Osteoblast (primary cell): ENCODE results near the gene RAB3GAP1. TPM values are rescaled to one million over a fixed set of nuclear protein-coding genes. Genes with fewer than 3 reads are reported as not detected.

Source experiments
- DNase-seq: peaks from one replicate; pipeline ENCODE4 v3.0.0; 2011; ENCODE audit warnings: low spot score, mixed read lengths; ENCODE audit not compliant: insufficient read length; ENCODE audit errors: missing footprints
- H2AFZ ChIP-seq: 2 replicates; pipeline ENCODE4 v1.6.0; 2011; ENCODE audit warnings: mild to moderate bottlenecking, low read length
- H3K27ac ChIP-seq: 2 replicates; pipeline ENCODE4 v1.5.1; 2011; ENCODE audit warnings: mild to moderate bottlenecking, low read depth, low read length, moderate library complexity
- H3K27me3 ChIP-seq: 2 replicates; pipeline ENCODE4 v1.6.0; 2012; ENCODE audit warnings: mild to moderate bottlenecking, control low read depth, inconsistent platforms, low read length, moderate library complexity; ENCODE audit not compliant: insufficient read depth
- H3K36me3 ChIP-seq: 2 replicates; pipeline ENCODE4 v1.5.1; 2011; ENCODE audit warnings: mild to moderate bottlenecking, low read length, control low read depth, moderate library complexity; ENCODE audit not compliant: insufficient read depth
- H3K4me1 ChIP-seq: 2 replicates; pipeline ENCODE4 v1.5.1; 2011; ENCODE audit warnings: mild to moderate bottlenecking, low read length, control low read depth, moderate library complexity; ENCODE audit not compliant: insufficient read depth
- H3K4me2 ChIP-seq: 2 replicates; pipeline ENCODE4 v1.6.0; 2011; ENCODE audit warnings: mild to moderate bottlenecking, low read length; ENCODE audit not compliant: insufficient read depth
- H3K4me3 ChIP-seq: fragments of 200-600 bp; sonication (generic); 3 replicates; pipeline ENCODE4 v1.5.1; 2012; ENCODE audit warnings: mild to moderate bottlenecking, low read length, inconsistent platforms; ENCODE audit not compliant: insufficient read depth
- H3K79me2 ChIP-seq: 2 replicates; pipeline ENCODE4 v1.6.0; 2012; ENCODE audit warnings: mild to moderate bottlenecking, low read length, control low read depth, inconsistent platforms; ENCODE audit not compliant: insufficient read depth
- H3K9me3 ChIP-seq: 2 replicates; pipeline ENCODE4 v1.5.1; 2011; ENCODE audit warnings: low read depth, low read length, control low read depth
- H4K20me1 ChIP-seq: 2 replicates; pipeline ENCODE4 v1.6.0; 2012; ENCODE audit warnings: mild to moderate bottlenecking, low read length, control low read depth; ENCODE audit not compliant: insufficient read depth
- total RNA-seq: library from RNA; depleted of rRNA; stranded (reverse); fragments of >200 nt; gene quantifications from 2 replicates; pipeline ENCODE4 v1.2.3, GENCODE V29; 2012
- TF ChIP-seq, protein P1 (sequence below): IDR thresholded peaks from 2 replicates; pipeline ENCODE4 v1.5.1; 2011; ENCODE audit warnings: mild to moderate bottlenecking, low read depth, low read length, moderate library complexity; ENCODE audit errors: extremely low read depth

The RAB3GAP1 gene
- total RNA-seq, 1 donor, result 90.5 TPM

DNA sequence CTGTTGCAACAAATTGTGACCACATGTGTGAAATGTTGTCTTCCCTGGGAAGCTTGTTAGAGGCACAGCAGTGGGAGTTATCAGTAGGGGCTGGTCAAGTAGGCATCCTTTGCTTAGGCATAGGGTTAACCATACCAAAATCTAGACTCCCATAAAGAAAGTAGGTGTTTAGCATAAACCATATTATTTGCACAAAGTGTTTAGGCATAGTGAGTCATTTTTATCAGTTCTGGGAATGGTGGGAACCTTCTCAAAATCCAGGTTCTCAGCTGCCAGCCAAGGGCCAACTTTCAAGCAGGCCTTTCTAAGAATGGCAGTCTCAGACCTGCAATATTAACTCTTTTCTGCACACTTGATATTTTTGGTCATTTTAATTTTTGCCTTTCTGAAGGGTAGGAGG lies 88.5 kb downstream of the RAB3GAP1 start:
- no peak overlapping the region for H2AFZ ChIP-seq
- peaks cover 23% of the 10 kb centered on the region for H3K36me3 ChIP-seq
- H3K4me2 ChIP-seq, result no peak overlapping the region
- TF ChIP-seq, protein P1, sequence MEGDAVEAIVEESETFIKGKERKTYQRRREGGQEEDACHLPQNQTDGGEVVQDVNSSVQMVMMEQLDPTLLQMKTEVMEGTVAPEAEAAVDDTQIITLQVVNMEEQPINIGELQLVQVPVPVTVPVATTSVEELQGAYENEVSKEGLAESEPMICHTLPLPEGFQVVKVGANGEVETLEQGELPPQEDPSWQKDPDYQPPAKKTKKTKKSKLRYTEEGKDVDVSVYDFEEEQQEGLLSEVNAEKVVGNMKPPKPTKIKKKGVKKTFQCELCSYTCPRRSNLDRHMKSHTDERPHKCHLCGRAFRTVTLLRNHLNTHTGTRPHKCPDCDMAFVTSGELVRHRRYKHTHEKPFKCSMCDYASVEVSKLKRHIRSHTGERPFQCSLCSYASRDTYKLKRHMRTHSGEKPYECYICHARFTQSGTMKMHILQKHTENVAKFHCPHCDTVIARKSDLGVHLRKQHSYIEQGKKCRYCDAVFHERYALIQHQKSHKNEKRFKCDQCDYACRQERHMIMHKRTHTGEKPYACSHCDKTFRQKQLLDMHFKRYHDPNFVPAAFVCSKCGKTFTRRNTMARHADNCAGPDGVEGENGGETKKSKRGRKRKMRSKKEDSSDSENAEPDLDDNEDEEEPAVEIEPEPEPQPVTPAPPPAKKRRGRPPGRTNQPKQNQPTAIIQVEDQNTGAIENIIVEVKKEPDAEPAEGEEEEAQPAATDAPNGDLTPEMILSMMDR, result no peak
- no peaks in the 10 kb centered on the region for H3K9me3 ChIP-seq
- H3K4me1 ChIP-seq, result no peaks in the 10 kb centered on the region
- peaks cover 43% of the 10 kb centered on the region for H3K79me2 ChIP-seq
- H4K20me1 ChIP-seq, result no peaks in the 10 kb centered on the region
- no peak overlapping the region for H3K4me3 ChIP-seq
- no peak overlapping the region for H3K27ac ChIP-seq
- DNase-seq, result no peak
- H3K27me3 ChIP-seq, result no peaks in the 10 kb centered on the region

DNA sequence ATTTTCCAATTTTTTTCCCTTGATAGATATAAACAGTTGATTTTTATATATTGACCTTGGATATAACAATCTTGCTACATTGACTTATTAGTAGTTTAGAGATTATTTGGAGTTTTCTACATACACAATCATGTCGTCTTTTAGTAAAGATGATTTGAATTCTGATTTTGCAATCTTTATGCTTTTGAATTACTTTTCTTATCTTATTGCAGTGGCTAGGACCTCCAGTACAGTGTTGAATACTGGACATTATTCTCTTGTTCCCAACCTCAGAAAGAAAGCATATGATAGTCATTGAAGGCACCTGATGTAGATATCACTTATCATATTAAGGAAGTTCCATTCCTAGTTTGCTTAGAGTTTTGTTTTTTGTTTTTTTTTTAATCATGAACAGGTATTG lies 90.2 kb downstream of the RAB3GAP1 start:
- Histone ChIP-seq H3K36me3 (peaks cover 9% of the 10 kb centered on the region), H2AFZ (no peak overlapping the region), H3K27ac (no peak overlapping the region), H4K20me1 (no peaks in the 10 kb centered on the region), H3K4me1 (no peaks in the 10 kb centered on the region), H3K4me3 (no peak overlapping the region), H3K9me3 (no peaks in the 10 kb centered on the region), H3K27me3 (no peaks in the 10 kb centered on the region), H3K4me2 (no peak overlapping the region), H3K79me2 (peaks cover 54% of the 10 kb centered on the region)
- TF ChIP-seq, protein P1, result no peak
- DNase-seq, result no peak

DNA sequence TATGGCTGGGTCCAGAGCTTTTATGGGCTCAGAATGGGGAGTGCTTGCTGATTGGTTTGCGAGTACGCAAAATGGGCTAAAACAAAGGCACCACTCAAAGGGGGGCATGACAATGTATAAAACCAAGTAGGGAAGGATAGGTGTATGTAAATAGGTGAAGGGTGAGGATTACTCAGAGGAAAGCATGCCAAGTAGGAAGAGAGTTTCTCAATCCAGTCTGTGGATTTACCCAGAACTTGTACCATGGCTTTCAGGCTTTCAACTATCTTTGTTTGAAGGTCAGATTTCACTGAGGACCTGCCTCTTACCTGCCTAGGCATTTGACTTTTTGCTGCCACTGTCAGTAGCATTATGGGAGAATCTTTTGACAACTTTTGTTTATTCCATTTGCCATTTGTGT lies 92.3 kb downstream of the RAB3GAP1 start:
- no peak for DNase-seq
- Histone ChIP-seq H3K36me3 (no peaks in the 10 kb centered on the region), H3K27ac (no peak overlapping the region)

DNA sequence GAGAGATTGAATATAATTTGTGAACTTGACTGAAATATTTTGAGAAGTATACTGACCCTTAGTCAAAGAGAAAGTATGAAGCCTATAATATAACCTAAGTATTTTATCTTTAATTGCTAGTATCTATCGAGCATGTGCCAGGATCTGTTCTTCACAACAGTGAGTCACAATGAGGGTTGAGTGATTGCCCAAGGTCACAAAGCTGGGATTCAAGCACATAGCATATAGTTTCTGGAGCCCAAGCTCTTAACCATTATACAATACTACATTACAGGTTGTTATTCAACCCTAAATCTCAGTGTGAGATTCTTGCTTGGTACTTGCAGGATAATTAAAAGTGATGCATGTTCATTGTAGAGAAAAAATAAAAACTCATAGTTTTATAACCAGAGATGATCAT lies 97.2 kb downstream of the RAB3GAP1 start:
- Histone ChIP-seq H3K27me3 (no peaks in the 10 kb centered on the region), H3K4me3 (no peak overlapping the region), H3K4me1 (peaks cover 6% of the 10 kb centered on the region), H3K79me2 (peaks cover 27% of the 10 kb centered on the region), H3K9me3 (no peaks in the 10 kb centered on the region), H2AFZ (no peak overlapping the region), H3K4me2 (no peak overlapping the region), H3K36me3 (peaks cover 41% of the 10 kb centered on the region), H3K27ac (no peak overlapping the region), H4K20me1 (peaks cover 16% of the 10 kb centered on the region)
- DNase-seq, result peak; percentile 67
- TF ChIP-seq, protein P1, result no peak

More for the DNA sequence above, 92.3 kb downstream of the RAB3GAP1 start:
- Histone ChIP-seq H3K79me2 (peaks cover 53% of the 10 kb centered on the region), H3K4me2 (no peak overlapping the region), H3K9me3 (no peaks in the 10 kb centered on the region), H2AFZ (no peak overlapping the region), H3K4me3 (no peak overlapping the region), H3K4me1 (peaks cover 6% of the 10 kb centered on the region), H4K20me1 (peaks cover 7% of the 10 kb centered on the region), H3K27me3 (no peaks in the 10 kb centered on the region)
- TF ChIP-seq, protein P1, result no peak
